HG02943 (cell line): ENCODE data around the gene LTB4R2.

ENCODE experiments used
- ATAC-seq: cut with Tn5 transposase; IDR thresholded peaks from one replicate; pipeline ENCODE4 v1.9.1; 2021; ENCODE audit warnings: mild to moderate bottlenecking, low read depth, moderate library complexity; ENCODE audit not compliant: unreplicated experiment

The LTB4R2 gene

DNA sequence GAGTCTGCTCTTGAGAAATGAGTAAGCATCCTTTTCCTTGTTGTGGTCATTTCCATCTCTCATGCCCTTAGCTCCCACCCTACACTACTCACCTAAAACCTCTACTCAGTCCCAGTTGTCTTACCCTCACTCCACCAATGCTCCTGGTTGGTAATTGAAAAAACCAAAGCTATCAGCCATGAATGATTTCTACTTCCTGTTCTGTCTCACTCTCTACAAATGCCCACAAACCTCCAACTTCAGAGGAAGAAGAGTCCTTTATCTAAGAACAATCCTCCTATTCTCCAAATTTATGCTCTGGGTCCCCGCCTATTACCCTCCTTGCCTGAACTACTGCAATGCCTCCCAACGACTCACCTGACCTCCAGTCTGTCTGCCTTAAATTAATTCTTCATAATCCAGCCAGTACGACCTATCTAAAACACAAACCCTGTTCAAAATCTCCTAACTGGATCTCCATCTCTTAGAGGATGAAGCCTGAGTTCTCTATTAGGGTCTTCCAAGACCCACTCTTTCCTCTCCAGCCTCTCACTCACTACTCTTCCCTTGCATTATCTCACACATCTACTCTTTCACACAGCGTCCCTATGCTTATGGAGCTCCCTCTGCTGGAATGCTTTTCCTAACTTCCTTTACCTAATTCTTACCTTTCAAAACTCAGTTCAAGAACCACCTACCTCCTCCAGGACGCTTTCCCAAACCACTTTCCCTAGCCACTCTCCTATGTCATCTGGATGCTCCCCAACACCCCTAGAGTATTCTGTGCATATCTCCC is 12.6 kb upstream of the LTB4R2 start:
- no peak for ATAC-seq

GRCh38 chr14:24298892-24299254 is 11.1 kb upstream of the LTB4R2 start:
- no peak for ATAC-seq

DNA sequence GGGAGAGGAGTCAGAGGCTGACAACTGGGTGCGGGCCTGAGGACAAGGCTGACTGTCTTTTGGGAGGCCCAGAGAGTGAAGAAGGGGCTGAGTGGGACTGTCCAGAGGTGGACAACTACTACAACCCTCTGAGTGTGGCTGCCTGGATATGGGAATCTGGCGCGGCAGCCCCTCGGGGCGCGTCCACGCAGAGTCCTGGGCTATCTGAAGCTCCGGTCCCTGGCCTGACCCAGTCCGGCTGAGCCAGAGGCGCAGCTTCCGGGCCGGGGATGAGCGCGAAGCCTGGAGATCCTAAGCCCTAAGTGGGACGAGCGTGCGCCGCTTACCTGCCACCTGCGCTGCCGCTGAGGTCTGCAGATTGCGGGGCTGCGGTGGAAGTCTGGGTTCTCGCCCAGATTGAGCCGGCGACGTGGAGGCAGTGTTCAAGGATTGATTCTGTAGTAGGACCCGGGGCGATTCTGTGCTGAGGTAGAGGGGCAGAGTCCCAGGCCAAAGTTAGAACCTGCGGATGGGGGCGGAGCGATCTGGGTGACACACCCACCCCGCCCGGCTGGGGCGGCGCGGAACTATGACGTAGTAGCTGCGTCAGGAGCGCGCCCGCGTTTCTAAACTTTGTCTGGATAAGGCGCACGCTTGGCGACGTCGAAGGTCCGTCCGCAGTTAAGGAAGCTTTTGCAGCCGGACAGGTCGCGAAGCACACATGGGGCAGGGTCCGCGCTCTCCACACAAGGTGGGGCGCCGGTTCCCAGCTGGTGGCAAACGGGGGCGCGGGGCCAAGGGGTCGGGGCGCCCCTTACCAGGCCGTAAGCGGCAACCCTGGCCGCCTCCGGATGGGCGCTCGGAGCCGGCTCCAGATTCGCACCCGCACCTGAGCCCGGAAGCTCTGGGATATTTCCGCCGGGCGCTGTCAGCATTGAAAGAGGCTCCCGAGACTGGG is 10.4 kb upstream of the LTB4R2 start, which contains the start of the genes DHRS1 and NOP9:
Gene DHRS1 (minus strand): TSS at position 526 of the 937 bp plus-strand sequence. CDS start 674 bp downstream, outside the sequence.
Gene NOP9 (plus strand): TSS at position 596 of the 937 bp plus-strand sequence. CDS start 105 bp downstream, at position 701.
- peak; percentile 62 for ATAC-seq

DNA sequence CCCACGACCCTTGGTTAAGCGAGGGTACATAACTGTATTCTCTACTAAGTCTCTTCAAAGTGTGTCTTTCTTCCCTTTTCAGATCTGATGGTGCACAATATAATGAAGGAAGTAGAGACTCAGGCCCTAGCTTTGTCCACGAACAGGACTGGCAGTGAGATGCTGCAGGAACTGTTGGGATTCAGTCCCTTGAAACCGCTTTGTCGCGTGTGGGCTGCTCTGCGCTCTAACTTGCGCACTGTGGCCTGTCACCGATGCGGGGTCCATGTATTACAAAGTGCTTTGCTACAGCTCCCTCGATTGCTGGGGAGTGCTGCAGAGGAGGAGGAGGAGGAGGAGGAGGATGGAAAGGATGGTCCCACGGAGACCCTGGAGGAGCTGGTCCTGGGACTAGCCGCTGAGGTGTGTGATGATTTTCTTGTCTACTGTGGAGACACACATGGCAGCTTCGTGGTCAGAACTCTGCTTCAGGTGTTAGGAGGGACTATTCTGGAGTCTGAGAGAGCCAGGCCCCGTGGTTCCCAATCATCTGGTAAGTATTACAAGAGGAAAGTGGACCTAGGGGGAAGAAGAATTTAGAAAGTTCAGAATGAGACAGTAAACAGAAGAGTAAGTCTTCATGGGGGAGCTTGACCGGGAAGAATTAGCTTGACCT is 9.5 kb upstream of the LTB4R2 start:
- no peak for ATAC-seq

GRCh38 chr14:24304019-24304387 is 5.9 kb upstream of the LTB4R2 start:
- no peak for ATAC-seq

DNA sequence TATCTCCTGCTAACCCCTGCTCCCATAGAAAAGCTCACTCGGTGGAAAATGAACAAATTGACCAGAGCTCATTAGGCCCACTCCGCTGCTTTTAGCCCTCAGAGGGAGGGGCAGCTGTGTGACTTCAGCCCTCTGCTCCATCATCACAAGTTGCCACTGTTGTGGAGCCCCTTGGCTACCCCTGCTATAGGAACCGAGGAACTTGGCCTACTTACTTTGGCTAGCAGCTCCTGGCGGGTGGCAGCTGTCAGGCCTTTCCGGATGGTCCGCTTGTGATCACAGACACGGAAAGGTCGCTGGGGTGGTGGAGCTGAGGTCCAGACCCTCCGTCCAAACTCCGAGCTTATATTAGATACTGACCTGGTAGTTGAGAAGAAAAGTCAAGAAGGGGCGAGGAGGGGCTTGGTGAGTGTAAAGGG is 2.8 kb upstream of the LTB4R2 start:
- no peak for ATAC-seq

DNA sequence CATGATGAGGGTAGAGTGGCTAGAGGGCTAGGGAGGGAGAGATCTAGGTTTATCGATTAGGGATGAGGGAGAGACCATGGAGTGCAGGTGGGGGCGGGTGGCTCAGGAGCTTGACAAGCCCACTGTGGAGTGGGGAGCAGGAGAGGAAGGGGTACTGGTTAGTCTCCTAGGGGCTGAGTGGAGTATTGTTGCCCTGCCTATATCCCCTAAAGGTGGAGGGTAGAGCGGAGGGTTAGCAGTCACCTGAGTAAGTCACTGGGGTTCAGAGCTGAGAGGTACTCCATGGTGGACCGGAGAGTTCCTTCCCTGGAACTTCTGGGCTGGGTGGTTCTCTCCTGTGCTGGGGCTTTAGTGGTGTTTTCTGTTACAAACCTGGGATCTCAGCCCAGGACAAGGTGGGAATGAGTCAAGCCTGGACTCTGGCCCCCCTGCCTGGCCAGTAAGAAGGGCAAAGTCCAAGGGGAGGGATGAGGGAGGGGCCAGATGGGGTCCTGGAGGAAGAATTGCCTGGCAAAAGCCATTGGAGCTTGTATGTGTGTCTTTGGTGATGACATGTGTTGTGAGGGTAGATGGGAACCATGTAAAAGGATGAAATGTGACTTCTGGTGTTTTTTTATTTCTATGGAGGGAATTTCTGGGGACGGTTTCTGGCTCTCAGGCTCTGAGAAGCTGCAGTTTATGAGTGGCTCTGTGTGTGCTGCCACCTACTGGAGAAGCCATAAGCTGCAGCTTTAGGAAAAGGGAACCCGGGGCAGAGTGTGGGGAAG is 2.2 kb upstream of the LTB4R2 start, which contains the start of gene CIDEB:
Gene CIDEB (minus strand): TSS at position 403 of the 767 bp plus-strand sequence. CDS start 119 bp downstream, at position 284.
- ATAC-seq = no peak

DNA sequence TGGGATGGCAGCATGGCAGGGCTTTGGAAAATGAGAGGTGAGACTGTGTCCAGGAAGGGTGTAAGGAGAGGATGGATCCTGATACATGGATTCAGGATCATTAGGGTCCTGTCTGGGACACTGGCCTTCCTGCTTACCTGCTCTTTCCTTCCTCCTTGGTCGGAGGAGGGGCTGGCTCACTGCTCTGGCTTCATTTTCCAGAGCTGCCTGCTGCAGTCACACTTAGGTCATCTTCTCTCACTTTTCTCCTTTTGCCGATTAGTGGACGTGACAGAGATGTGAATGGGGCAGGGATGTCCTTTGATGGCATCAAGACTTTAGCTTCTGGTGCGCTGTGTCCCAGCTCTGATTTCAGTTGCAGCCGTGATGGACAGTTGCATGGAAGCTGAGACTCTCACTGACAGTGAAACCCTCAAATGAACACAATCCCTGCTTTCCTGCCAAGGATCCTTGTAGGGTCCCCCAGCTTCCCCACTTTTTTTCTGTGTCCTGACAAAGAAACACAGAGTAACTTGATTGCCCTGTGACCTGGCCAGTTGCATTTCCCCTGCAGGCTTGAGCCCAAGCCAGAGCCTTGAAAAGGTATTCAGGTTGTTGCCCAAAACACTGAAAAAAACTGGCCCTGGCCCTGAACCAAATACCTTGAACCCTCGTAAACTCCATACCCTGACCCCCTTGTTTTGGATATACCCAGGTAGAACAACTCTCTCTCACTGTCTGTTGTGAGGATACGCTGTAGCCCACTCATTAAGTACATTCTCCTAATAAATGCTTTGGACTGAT is 1.4 kb upstream of the LTB4R2 start:
- ATAC-seq = no peak

- ATAC-seq = no peak
Observed at GRCh38 chr14:24310265-24310645, 315 bp downstream of the LTB4R2 start.

DNA sequence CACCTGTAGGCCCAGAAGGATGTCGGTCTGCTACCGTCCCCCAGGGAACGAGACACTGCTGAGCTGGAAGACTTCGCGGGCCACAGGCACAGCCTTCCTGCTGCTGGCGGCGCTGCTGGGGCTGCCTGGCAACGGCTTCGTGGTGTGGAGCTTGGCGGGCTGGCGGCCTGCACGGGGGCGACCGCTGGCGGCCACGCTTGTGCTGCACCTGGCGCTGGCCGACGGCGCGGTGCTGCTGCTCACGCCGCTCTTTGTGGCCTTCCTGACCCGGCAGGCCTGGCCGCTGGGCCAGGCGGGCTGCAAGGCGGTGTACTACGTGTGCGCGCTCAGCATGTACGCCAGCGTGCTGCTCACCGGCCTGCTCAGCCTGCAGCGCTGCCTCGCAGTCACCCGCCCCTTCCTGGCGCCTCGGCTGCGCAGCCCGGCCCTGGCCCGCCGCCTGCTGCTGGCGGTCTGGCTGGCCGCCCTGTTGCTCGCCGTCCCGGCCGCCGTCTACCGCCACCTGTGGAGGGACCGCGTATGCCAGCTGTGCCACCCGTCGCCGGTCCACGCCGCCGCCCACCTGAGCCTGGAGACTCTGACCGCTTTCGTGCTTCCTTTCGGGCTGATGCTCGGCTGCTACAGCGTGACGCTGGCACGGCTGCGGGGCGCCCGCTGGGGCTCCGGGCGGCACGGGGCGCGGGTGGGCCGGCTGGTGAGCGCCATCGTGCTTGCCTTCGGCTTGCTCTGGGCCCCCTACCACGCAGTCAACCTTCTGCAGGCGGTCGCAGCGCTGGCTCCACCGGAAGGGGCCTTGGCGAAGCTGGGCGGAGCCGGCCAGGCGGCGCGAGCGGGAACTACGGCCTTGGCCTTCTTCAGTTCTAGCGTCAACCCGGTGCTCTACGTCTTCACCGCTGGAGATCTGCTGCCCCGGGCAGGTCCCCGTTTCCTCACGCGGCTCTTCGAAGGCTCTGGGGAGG is 985 bp downstream of the LTB4R2 start, which contains the start of gene LTB4R:
Gene LTB4R (plus strand): TSS at position 857 of the 959 bp plus-strand sequence. CDS start 4,150 bp downstream, outside the sequence.
- peak; percentile 60 for ATAC-seq

GRCh38 chr14:24311837-24312615 is 2.1 kb downstream of the LTB4R2 start:
- ATAC-seq = no peak

GRCh38 chr14:24312736-24313507 is 3.0 kb downstream of the LTB4R2 start:
- no peak for ATAC-seq

GRCh38 chr14:24313913-24314312 is 4.0 kb downstream of the LTB4R2 start:
- ATAC-seq = no peak

- ATAC-seq = no peak
Observed at GRCh38 chr14:24314377-24315193, 4.6 kb downstream of the LTB4R2 start.

- ATAC-seq = no peak
Observed at GRCh38 chr14:24315243-24315806, 5.4 kb downstream of the LTB4R2 start.
